ENCODE results near the gene IDI1. TPM values are rescaled to one million over a fixed set of nuclear protein-coding genes. Genes with fewer than 3 reads are reported as not detected.

Gene IDI1
- total and polyA plus RNA-seq, 2 of the 4 experiments (the other 2 are of a cell fraction) = 27.3 to 27.4 TPM

GRCh38 chr10:1026578-1026977, 22.3 kb downstream of the IDI1 start:
- Histone ChIP-seq H3K23ac (ENCODE audit: low read depth, low read length) (no peak overlapping the region), H3K14ac (replicated peaks; ENCODE audit: low read depth, low read length) (no peak overlapping the region), H2BK5ac (ENCODE audit: low read depth, low read length, poor library complexity, severe bottlenecking) (no peak overlapping the region), H2BK20ac (ENCODE audit: low read depth, low read length) (no peak overlapping the region), H3K9me3 (ENCODE audit: control insufficient read depth, insufficient read depth, low read length) (no peaks in the 10 kb centered on the region), H2BK15ac (ENCODE audit: low read depth, low read length) (no peak overlapping the region), H4K91ac (ENCODE audit: insufficient read depth, low read depth, low read length) (no peak overlapping the region), H3K27ac (ENCODE audit: insufficient read depth, low read length) (no peak overlapping the region), H2BK120ac (ENCODE audit: low read depth, low read length) (no peak overlapping the region), H3K79me1 (ENCODE audit: low read depth in 1 of 2, low read length in 2 of 2) (no peaks in the 10 kb centered on the region), H3K18ac (ENCODE audit: low read depth, low read length) (no peak overlapping the region), H4K5ac (ENCODE audit: low read depth, low read length) (no peak overlapping the region), H2AK9ac (replicated peaks; ENCODE audit: low read depth, low read length, poor library complexity) (no peak overlapping the region), H3K56ac (ENCODE audit: extremely low read depth, insufficient read depth, low read length) (no peak overlapping the region), H3K4me1 (ENCODE audit: control insufficient read depth, insufficient read depth, low read length) (no peaks in the 10 kb centered on the region), H3K9me1 (ENCODE audit: insufficient read depth, low read length) (no peaks in the 10 kb centered on the region), H3K4me2 (ENCODE audit: low read depth, low read length) (no peak overlapping the region), H2AK5ac (ENCODE audit: low read depth, low read length) (no peak overlapping the region), H3K4ac (ENCODE audit: low read depth, low read length) (no peak overlapping the region), H3K27me3 (ENCODE audit: control insufficient read depth, insufficient read depth, low read length) (no peaks in the 10 kb centered on the region), H4K20me1 (ENCODE audit: insufficient read depth, low read length) (no peaks in the 10 kb centered on the region), H2AFZ (replicated peaks; ENCODE audit: low read length, poor library complexity) (no peak overlapping the region), H4K8ac (ENCODE audit: low read depth in 2 of 2, low read length in 2 of 2) (no peak overlapping the region), H3K36me3 (ENCODE audit: control insufficient read depth, insufficient read depth, low read length) (no peaks in the 10 kb centered on the region), H3K4me3 (ENCODE audit: insufficient read depth, low read depth, low read length) (no peak overlapping the region), H3K9ac (ENCODE audit: low read depth, low read length) (no peak overlapping the region)
- DNase-seq = no peak
- dilution Hi-C loops (cut with HindIII; ENCODE audit: low sequenced_read_pairs, unreplicated experiment) = no loop called here
- no TSS peak for BruUV-seq (replicated peaks)
- TF ChIP-seq RAD21 (IDR thresholded peaks at IDR 0.05; ENCODE audit: low read length) (no peak), POLR2A (IDR thresholded peaks at IDR 0.05; ENCODE audit: low read depth, low read length) (no peak), USF2 (IDR thresholded peaks at IDR 0.05; ENCODE audit: low read depth, low read length) (no peak), MAZ (IDR thresholded peaks at IDR 0.05; ENCODE audit: borderline replicate concordance, low read depth, low read length) (no peak), NFE2L2 (IDR thresholded peaks at IDR 0.05; ENCODE audit: low read depth, low read length) (no peak), SMC3 (IDR thresholded peaks at IDR 0.05; ENCODE audit: low read depth, low read length) (no peak), RCOR1 (IDR thresholded peaks at IDR 0.05; ENCODE audit: insufficient replicate concordance, low read length) (no peak), BHLHE40 (IDR thresholded peaks at IDR 0.05; ENCODE audit: low read depth, low read length) (no peak), CTCF (conservative IDR thresholded peaks at IDR 0.05; ENCODE audit: low read depth, low read length) (no peak), ELK1 (IDR thresholded peaks at IDR 0.05; ENCODE audit: borderline replicate concordance, low read depth, low read length) (no peak), FOS (IDR thresholded peaks at IDR 0.05; ENCODE audit: low read depth, low read length) (no peak)
- intact Hi-C loops (cut with micrococcal nuclease) = no loop called here
- POLR2A ChIA-PET (ENCODE audit: unreplicated experiment) = no interaction called here
- CTCF ChIA-PET = no interaction called here
- in situ Hi-C loops (cut with MboI; ENCODE audit: low sequenced_read_pairs) = no loop called here
- WGBS, 2 experiments (ENCODE audit: extremely low coverage in 2 of 2, insufficient read length in 1 of 2) = no CpG with 5 or more reads among the region's 6 CpGs
- no peak for ATAC-seq (ENCODE audit: low read depth)
